GM12878 (cell line): ENCODE results near the gene PTGER4. TPM values are rescaled to one million over a fixed set of nuclear protein-coding genes. Genes with fewer than 3 reads are reported as not detected.

Source experiments
- ATAC-seq: fragments of 200-7000 bp; cut with Tn5 transposase; 3 replicates; pipeline ENCODE4 v1.9.1; 2020; ENCODE audit warnings: mild to moderate bottlenecking, moderate library complexity
- BruUV-seq: library from RNA; stranded (reverse); fragments of 400-500 nt; replicated peaks from 2 replicates; lab custom pipeline; 2021; lab: Mats Ljungman, UMichigan
- CTCF ChIA-PET: fragments of 300-600 bp; sonication (Branson Sonifier 250); formaldehyde crosslinking; extraction: SDS; loops from one replicate; lab custom pipeline; 2021; ENCODE audit warnings: inconsistent platforms; lab: Yijun Ruan, JAX
- POLR2A ChIA-PET: fragments of 350-600 bp; formaldehyde crosslinking; extraction: SDS; loops from one replicate; lab custom pipeline; 2021; ENCODE audit warnings: inconsistent platforms; lab: Charles Lee
- RAD21 ChIA-PET: fragments of 300-600 bp; sonication (Branson Sonifier 250); formaldehyde crosslinking; loops from one replicate; lab custom pipeline; 2023; ENCODE audit warnings: antibody characterized with exemption; ENCODE audit not compliant: unreplicated experiment; lab: Charles Lee
- SMC1A ChIA-PET: fragments of 300-600 bp; sonication (Branson Sonifier 250); formaldehyde crosslinking; loops from one replicate; lab custom pipeline; 2023; ENCODE audit not compliant: unreplicated experiment, uncharacterized antibody; lab: Charles Lee
- DNase-seq: peaks from one replicate; pipeline ENCODE4 v3.0.0-alpha.2; 2011; ENCODE audit warnings: low read depth, low spot score
- FAIRE-seq: peaks from 3 replicates; lab custom pipeline; 2011; peaks lifted over from hg19 to GRCh38; lab: Jason Lieb, UNC
- H2AFZ ChIP-seq: 2 replicates; pipeline ENCODE4 v1.6.0; 2011; ENCODE audit warnings: low read depth, low read length, control low read depth; ENCODE audit not compliant: control insufficient read depth
- H3K27ac ChIP-seq: 2 replicates; pipeline ENCODE4 v1.5.1; 2011; ENCODE audit warnings: control low read depth; ENCODE audit not compliant: control insufficient read depth, insufficient read depth
- H3K27me3 ChIP-seq, 2 experiments: replicated peaks in 1 of 2; 2 replicates each; pipeline versions ENCODE4 v1.6.0 to v1.6.1; 2011; ENCODE audit warnings: low read length in 1 of 2; ENCODE audit not compliant: control insufficient read depth in 2 of 2, insufficient read depth in 2 of 2
- H3K36me3 ChIP-seq, 2 experiments: 2 replicates each; pipeline ENCODE4 v1.5.1; 2011; ENCODE audit warnings: low read length in 1 of 2; ENCODE audit not compliant: control insufficient read depth in 2 of 2, insufficient read depth in 2 of 2
- H3K4me1 ChIP-seq: 2 replicates; pipeline ENCODE4 v1.6.1; 2011; ENCODE audit warnings: mild to moderate bottlenecking, low read length, moderate library complexity, mixed read lengths; ENCODE audit not compliant: control insufficient read depth, insufficient read depth
- H3K4me2 ChIP-seq: 2 replicates; pipeline ENCODE4 v1.6.0; 2011; ENCODE audit warnings: control low read depth; ENCODE audit not compliant: control insufficient read depth, insufficient read depth
- H3K4me3 ChIP-seq: fragments of 200-600 bp; sonication (generic); 2 replicates; pipeline ENCODE4 v1.5.1; 2016
- H3K79me2 ChIP-seq: 2 replicates; pipeline ENCODE4 v1.6.0; 2011; ENCODE audit warnings: low read length; ENCODE audit not compliant: control insufficient read depth, insufficient read depth
- H3K9ac ChIP-seq: 2 replicates; pipeline ENCODE4 v1.8.0; 2011; ENCODE audit warnings: low read length, control low read depth, mixed read lengths; ENCODE audit not compliant: control insufficient read depth, insufficient read depth
- H3K9me3 ChIP-seq: replicated peaks from 3 replicates; pipeline ENCODE4 v1.5.1; 2011; ENCODE audit warnings: mild to moderate bottlenecking, low read length; ENCODE audit not compliant: control insufficient read depth, insufficient read depth
- H4K20me1 ChIP-seq: 2 replicates; pipeline ENCODE4 v1.6.0; 2011; ENCODE audit not compliant: control insufficient read depth, insufficient read depth
- EZH2 ChIP-seq: IDR thresholded peaks from 2 replicates; pipeline ENCODE4 v1.6.1; 2012; ENCODE audit warnings: low read depth, mild to moderate bottlenecking, control low read depth, inconsistent platforms, low read length, borderline replicate concordance; ENCODE audit not compliant: control insufficient read depth
- HCFC1 ChIP-seq: fragments of 150-350 bp; IDR thresholded peaks from 2 replicates; pipeline ENCODE4 v1.6.1; 2014; ENCODE audit warnings: low read length
- HDAC6 ChIP-seq: fragments of 200-600 bp; sonication (generic); IDR thresholded peaks from one replicate; pipeline ENCODE4 v1.8.0; 2017; ENCODE audit warnings: antibody characterized with exemption; ENCODE audit not compliant: unreplicated experiment
- HDGF ChIP-seq: fragments of 450-650 bp; IDR thresholded peaks from 2 replicates; pipeline ENCODE4 v1.6.1; 2016; ENCODE audit warnings: antibody characterized with exemption
- JUND ChIP-seq: IDR thresholded peaks from 2 replicates; pipeline ENCODE4 v1.6.1; 2012; ENCODE audit warnings: low read depth, mild to moderate bottlenecking, low read length, improper control_type of control experiment, moderate library complexity
- MTA3 ChIP-seq: IDR thresholded peaks from 2 replicates; pipeline ENCODE4 v1.6.1; 2012; ENCODE audit warnings: low read length, inconsistent platforms, borderline replicate concordance
- NFYA ChIP-seq: IDR thresholded peaks from 2 replicates; pipeline ENCODE4 v1.6.1; 2011; ENCODE audit warnings: low read depth, mild to moderate bottlenecking, low read length, improper control_type of control experiment, borderline replicate concordance
- NFYB ChIP-seq: IDR thresholded peaks from 2 replicates; pipeline ENCODE4 v1.6.1; 2011; ENCODE audit warnings: low read depth, mild to moderate bottlenecking, low read length, improper control_type of control experiment, moderate library complexity; ENCODE audit not compliant: insufficient read depth
- POLR2AphosphoS5 ChIP-seq: IDR thresholded peaks from 2 replicates; pipeline ENCODE4 v1.6.1; 2011; ENCODE audit warnings: mild to moderate bottlenecking, low read length, inconsistent platforms
- RELA ChIP-seq: fragments of 450-650 bp; IDR thresholded peaks from 2 replicates; pipeline ENCODE4 v1.8.0; 2014; ENCODE audit warnings: borderline replicate concordance; ENCODE audit not compliant: partially characterized antibody
- SIX5 ChIP-seq: IDR thresholded peaks from 2 replicates; pipeline ENCODE4 v1.6.1; 2011; ENCODE audit warnings: mild to moderate bottlenecking, low read depth, low read length, moderate library complexity; ENCODE audit not compliant: severe bottlenecking
- SMC3 ChIP-seq: IDR thresholded peaks from 2 replicates; pipeline ENCODE4 v1.6.1; 2011; ENCODE audit warnings: low read length, improper control_type of control experiment, borderline replicate concordance
- YBX1 ChIP-seq: fragments of 450-650 bp; IDR thresholded peaks from 2 replicates; pipeline ENCODE4 v1.6.1; 2016; ENCODE audit warnings: antibody characterized with exemption
- WGBS: methylation state at CpG from one replicate; pipeline ENCODE4 v1.1.6; 2016; ENCODE audit warnings: low lambda C conversion rate; ENCODE audit not compliant: insufficient replicate concordance, insufficient coverage; ENCODE audit errors: missing lambda C conversion rate; 5-methylcytosine and 5-hydroxymethylcytosine counted together
- in situ Hi-C: fragments of 300-500 bp; cut with MboI; formaldehyde crosslinking; loops from 9 replicates; pipeline ENCODE4 v1.14.3; 2018; ENCODE audit warnings: mixed read lengths
- intact Hi-C: fragments of 100-400 bp; cut with micrococcal nuclease; formaldehyde crosslinking; loops from one replicate; pipeline ENCODE4 v1.14.2; 2022; ENCODE audit not compliant: unreplicated experiment
- polyA plus RNA-seq, 11 experiments: library from polyadenylated mRNA; depleted of rRNA in 4 of 11; unstranded in 6 of 11; stranded (reverse) in 5 of 11; fragments of >200 nt; fragmentation: Nextera tagmentation in 4 of 11; fragmentation: Illumina TruSeq in 1 of 11; extraction: Ambion mirVana in 4 of 11; extraction: Trizol in 1 of 11; gene quantifications; 1 replicate in 1 of 11; 2 replicates in 10 of 11; pipeline versions ENCODE4 v1.2.1 to v1.2.3, GENCODE V29; 2011 to 2016; ENCODE audit warnings: inconsistent platforms in 2 of 11, missing spikeins in 2 of 11, low read depth in 1 of 11
- total RNA-seq, 4 experiments: library from RNA; depleted of rRNA in 3 of 4; stranded (reverse); fragments of >200 nt in 3 of 4; fragmentation: Illumina TruSeq in 1 of 4; extraction: Trizol in 1 of 4; gene quantifications; 2 replicates each; pipeline versions ENCODE4 v1.2.1 to v1.2.3, GENCODE V29; 2013 to 2021
- TF ChIP-seq, protein P1 (sequence below): fragments of 450-650 bp; IDR thresholded peaks from 2 replicates; pipeline ENCODE4 v1.6.1; 2017; ENCODE audit warnings: mild to moderate bottlenecking
- TF ChIP-seq, protein P2 (sequence below): fragments of 450-650 bp; formaldehyde crosslinking; IDR thresholded peaks from 2 replicates; pipeline ENCODE4 v1.5.0; 2022; ENCODE audit warnings: mild to moderate bottlenecking, missing genetic modification characterization
- TF ChIP-seq, protein P3 (sequence below), 3 experiments: IDR thresholded peaks in 2 of 3; conservative IDR thresholded peaks in 1 of 3; 2 replicates each; pipeline ENCODE4 v1.5.1; 2011; ENCODE audit warnings: low read depth in 3 of 3, low read length in 3 of 3, mild to moderate bottlenecking in 3 of 3, control low read depth in 2 of 3, moderate library complexity in 2 of 3, inconsistent platforms in 1 of 3, mixed read lengths in 1 of 3; ENCODE audit not compliant: control insufficient read depth in 2 of 3, insufficient read depth in 1 of 3; ENCODE audit errors: extremely low read depth in 1 of 3

PTGER4 gene
- total and polyA plus RNA-seq, 10 of the 15 experiments (the other 5 are each of a cell fraction or from before 2014, with no cell fraction given): 0.15 to 3.7 (median 0.62) TPM

DNA sequence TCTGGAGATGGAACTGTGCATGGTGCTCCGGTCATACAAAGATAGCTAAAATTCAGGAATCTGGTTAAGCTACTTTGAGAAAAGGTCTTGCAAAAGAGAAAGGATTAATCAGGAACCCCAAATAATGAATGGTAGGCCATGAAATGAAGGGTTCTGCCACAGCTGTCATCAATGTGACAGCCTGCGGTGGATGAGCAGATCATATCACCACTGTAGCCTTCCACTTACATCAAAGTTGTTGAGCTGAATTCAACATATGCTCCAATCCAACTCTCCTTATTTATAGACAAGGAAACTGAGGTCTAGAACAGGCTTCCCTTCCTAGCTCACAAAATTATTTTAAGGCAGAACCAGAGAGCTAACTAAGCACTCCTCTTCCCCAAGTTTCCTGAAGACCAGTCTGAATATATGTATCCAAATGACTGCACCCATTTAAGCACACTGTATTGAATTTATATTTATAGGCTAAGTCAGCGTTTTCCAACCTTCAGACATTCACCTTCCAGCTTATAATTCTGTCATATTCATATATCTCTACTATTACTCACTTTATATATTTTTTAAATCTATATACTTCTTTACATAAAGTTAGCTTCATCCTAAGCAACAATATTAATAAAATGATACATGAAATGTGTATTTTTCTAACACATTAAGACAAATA lies 13.9 kb upstream of the PTGER4 start (continued):
- TF ChIP-seq HDAC6 (no peak), JUND (no peak), HCFC1 (no peak)

DNA sequence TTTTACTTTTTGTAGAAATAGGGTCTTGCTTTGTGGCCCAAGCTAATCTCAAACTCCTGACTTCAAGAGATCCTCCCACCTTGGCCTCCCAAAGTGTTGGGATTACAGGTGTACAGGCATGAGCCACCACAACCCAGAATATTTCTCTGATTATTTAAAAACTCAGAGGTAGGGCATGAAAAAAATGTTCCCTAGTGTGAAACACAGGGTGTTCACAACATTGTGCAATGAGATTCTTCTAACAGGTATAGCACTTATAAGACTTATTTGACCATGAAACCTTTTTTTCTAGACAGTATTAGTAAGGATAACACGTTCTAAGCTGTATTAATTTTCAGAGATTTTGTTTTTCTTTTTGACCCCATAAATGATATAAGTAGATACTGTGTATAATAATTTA lies 13.1 kb upstream of the PTGER4 start:
- Histone ChIP-seq H3K4me1 (no peaks in the 10 kb centered on the region), H2AFZ (no peak overlapping the region), H3K79me2 (no peaks in the 10 kb centered on the region), H3K27ac (no peak overlapping the region), H3K9me3 (no peaks in the 10 kb centered on the region), H3K4me3 (no peak overlapping the region), H3K27me3 (no peaks in the 10 kb centered on the region; a peak in 1 of 4 replicates), H3K4me2 (no peak overlapping the region), H4K20me1 (no peaks in the 10 kb centered on the region), H3K9ac (no peak overlapping the region), H3K36me3 (no peaks in the 10 kb centered on the region)
- no TSS peak for BruUV-seq
- CTCF ChIA-PET: no interaction called here
- 0% methylated on average over 1 of the region's 1 CpG for WGBS
- no peak for FAIRE-seq
- ATAC-seq: no peak
- intact Hi-C loops (no loop called here), in situ Hi-C loops (no loop called here)
- RAD21 ChIA-PET: interaction anchor here (1.4 kb wide), 1 partner anchor 18 kb away, joined by 3 read pairs; no protein-coding TSS in a partner anchor
- SMC1A ChIA-PET: interaction anchor here (0.8 to 1.5 kb wide), 2 partner anchors 11 to 20 kb away, joined by 3 to 4 read pairs; no protein-coding TSS in a partner anchor
- POLR2A ChIA-PET: no interaction called here
- no peak for DNase-seq
- no peak for TF ChIP-seq POLR2AphosphoS5
- no peak for TF ChIP-seq NFYB
- TF ChIP-seq SIX5: no peak
- TF ChIP-seq HDGF: no peak
- no peak for TF ChIP-seq NFYA
- TF ChIP-seq YBX1: no peak
- no peak for TF ChIP-seq SMC3
- TF ChIP-seq, protein P1, sequence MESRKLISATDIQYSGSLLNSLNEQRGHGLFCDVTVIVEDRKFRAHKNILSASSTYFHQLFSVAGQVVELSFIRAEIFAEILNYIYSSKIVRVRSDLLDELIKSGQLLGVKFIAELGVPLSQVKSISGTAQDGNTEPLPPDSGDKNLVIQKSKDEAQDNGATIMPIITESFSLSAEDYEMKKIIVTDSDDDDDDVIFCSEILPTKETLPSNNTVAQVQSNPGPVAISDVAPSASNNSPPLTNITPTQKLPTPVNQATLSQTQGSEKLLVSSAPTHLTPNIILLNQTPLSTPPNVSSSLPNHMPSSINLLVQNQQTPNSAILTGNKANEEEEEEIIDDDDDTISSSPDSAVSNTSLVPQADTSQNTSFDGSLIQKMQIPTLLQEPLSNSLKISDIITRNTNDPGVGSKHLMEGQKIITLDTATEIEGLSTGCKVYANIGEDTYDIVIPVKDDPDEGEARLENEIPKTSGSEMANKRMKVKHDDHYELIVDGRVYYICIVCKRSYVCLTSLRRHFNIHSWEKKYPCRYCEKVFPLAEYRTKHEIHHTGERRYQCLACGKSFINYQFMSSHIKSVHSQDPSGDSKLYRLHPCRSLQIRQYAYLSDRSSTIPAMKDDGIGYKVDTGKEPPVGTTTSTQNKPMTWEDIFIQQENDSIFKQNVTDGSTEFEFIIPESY: no peak
- TF ChIP-seq EZH2: no peak
- TF ChIP-seq, protein P2, sequence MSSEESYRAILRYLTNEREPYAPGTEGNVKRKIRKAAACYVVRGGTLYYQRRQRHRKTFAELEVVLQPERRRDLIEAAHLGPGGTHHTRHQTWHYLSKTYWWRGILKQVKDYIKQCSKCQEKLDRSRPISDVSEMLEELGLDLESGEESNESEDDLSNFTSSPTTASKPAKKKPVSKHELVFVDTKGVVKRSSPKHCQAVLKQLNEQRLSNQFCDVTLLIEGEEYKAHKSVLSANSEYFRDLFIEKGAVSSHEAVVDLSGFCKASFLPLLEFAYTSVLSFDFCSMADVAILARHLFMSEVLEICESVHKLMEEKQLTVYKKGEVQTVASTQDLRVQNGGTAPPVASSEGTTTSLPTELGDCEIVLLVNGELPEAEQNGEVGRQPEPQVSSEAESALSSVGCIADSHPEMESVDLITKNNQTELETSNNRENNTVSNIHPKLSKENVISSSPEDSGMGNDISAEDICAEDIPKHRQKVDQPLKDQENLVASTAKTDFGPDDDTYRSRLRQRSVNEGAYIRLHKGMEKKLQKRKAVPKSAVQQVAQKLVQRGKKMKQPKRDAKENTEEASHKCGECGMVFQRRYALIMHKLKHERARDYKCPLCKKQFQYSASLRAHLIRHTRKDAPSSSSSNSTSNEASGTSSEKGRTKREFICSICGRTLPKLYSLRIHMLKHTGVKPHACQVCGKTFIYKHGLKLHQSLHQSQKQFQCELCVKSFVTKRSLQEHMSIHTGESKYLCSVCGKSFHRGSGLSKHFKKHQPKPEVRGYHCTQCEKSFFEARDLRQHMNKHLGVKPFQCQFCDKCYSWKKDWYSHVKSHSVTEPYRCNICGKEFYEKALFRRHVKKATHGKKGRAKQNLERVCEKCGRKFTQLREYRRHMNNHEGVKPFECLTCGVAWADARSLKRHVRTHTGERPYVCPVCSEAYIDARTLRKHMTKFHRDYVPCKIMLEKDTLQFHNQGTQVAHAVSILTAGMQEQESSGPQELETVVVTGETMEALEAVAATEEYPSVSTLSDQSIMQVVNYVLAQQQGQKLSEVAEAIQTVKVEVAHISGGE: no peak
- TF ChIP-seq MTA3: no peak
- TF ChIP-seq, protein P3, sequence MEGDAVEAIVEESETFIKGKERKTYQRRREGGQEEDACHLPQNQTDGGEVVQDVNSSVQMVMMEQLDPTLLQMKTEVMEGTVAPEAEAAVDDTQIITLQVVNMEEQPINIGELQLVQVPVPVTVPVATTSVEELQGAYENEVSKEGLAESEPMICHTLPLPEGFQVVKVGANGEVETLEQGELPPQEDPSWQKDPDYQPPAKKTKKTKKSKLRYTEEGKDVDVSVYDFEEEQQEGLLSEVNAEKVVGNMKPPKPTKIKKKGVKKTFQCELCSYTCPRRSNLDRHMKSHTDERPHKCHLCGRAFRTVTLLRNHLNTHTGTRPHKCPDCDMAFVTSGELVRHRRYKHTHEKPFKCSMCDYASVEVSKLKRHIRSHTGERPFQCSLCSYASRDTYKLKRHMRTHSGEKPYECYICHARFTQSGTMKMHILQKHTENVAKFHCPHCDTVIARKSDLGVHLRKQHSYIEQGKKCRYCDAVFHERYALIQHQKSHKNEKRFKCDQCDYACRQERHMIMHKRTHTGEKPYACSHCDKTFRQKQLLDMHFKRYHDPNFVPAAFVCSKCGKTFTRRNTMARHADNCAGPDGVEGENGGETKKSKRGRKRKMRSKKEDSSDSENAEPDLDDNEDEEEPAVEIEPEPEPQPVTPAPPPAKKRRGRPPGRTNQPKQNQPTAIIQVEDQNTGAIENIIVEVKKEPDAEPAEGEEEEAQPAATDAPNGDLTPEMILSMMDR (IDR thresholded peaks at IDR 0.05 in 2 of 3, conservative IDR thresholded peaks at IDR 0.05 in 1 of 3; ENCODE audit: control insufficient read depth in 2 of 3, extremely low read depth in 1 of 3, insufficient read depth in 1 of 3, low read depth in 3 of 3, low read length in 3 of 3): no peak
- TF ChIP-seq RELA: no peak
